Measurements from ENCODE around the gene STX11. TPM values are rescaled to one million over a fixed set of nuclear protein-coding genes. Genes with fewer than 3 reads are reported as not detected.
"Not testable (repeated sequence)": the region's sequence is repeated elsewhere in the genome, so short reads cannot be mapped to it uniquely, and the experiment has no call there.

Gene STX11
- total RNA-seq, 1 experiment from 2014 or later, result 0.17 TPM

- Mint-ChIP-seq H3K36me3 (no peaks in the 10 kb centered on the region), H3K4me3 (no peak overlapping the region), H3K9me3 (no peaks in the 10 kb centered on the region), H3K27me3 (ENCODE audit: low read depth) (no peaks in the 10 kb centered on the region; the same call in 1 of the 2 replicates), H3K4me1 (peaks cover 3% of the 10 kb centered on the region), H3K27ac (no peak overlapping the region)
- ATAC-seq (no peak), DNase-seq (ENCODE audit: low spot score) (no peak)
- ChIA-PET CTCF (interaction anchor here (0.7 kb wide), 1 partner anchor 413 kb away, joined by 3 read pairs; no protein-coding TSS in a partner anchor), POLR2A (interaction anchor here (0.6 to 0.7 kb wide), 2 partner anchors 17 to 74 kb away, joined by 4 to 8 read pairs; no protein-coding TSS in a partner anchor)
- TF ChIP-seq, protein P1, sequence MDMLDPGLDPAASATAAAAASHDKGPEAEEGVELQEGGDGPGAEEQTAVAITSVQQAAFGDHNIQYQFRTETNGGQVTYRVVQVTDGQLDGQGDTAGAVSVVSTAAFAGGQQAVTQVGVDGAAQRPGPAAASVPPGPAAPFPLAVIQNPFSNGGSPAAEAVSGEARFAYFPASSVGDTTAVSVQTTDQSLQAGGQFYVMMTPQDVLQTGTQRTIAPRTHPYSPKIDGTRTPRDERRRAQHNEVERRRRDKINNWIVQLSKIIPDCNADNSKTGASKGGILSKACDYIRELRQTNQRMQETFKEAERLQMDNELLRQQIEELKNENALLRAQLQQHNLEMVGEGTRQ (CRISPR knock-in tag; IDR thresholded peaks at IDR 0.05), result no peak
- TF ChIP-seq, protein P2, sequence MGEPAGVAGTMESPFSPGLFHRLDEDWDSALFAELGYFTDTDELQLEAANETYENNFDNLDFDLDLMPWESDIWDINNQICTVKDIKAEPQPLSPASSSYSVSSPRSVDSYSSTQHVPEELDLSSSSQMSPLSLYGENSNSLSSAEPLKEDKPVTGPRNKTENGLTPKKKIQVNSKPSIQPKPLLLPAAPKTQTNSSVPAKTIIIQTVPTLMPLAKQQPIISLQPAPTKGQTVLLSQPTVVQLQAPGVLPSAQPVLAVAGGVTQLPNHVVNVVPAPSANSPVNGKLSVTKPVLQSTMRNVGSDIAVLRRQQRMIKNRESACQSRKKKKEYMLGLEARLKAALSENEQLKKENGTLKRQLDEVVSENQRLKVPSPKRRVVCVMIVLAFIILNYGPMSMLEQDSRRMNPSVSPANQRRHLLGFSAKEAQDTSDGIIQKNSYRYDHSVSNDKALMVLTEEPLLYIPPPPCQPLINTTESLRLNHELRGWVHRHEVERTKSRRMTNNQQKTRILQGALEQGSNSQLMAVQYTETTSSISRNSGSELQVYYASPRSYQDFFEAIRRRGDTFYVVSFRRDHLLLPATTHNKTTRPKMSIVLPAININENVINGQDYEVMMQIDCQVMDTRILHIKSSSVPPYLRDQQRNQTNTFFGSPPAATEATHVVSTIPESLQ (CRISPR knock-in tag; IDR thresholded peaks at IDR 0.05), result no peak
- TF ChIP-seq ZNF138 (CRISPR knock-in tag; conservative IDR thresholded peaks at IDR 0.05), result no peak
- no peak for TF ChIP-seq HMGA2 (CRISPR knock-in tag; IDR thresholded peaks at IDR 0.05)
- TF ChIP-seq ESRRA (CRISPR knock-in tag; IDR thresholded peaks at IDR 0.05; ENCODE audit: borderline replicate concordance), result no peak
- no peak for TF ChIP-seq ARID4B (CRISPR knock-in tag; IDR thresholded peaks at IDR 0.05; ENCODE audit: borderline replicate concordance)
- TF ChIP-seq NR3C1 (CRISPR knock-in tag; conservative IDR thresholded peaks at IDR 0.05; ENCODE audit: low read depth), result no peak
- TF ChIP-seq, protein P3, sequence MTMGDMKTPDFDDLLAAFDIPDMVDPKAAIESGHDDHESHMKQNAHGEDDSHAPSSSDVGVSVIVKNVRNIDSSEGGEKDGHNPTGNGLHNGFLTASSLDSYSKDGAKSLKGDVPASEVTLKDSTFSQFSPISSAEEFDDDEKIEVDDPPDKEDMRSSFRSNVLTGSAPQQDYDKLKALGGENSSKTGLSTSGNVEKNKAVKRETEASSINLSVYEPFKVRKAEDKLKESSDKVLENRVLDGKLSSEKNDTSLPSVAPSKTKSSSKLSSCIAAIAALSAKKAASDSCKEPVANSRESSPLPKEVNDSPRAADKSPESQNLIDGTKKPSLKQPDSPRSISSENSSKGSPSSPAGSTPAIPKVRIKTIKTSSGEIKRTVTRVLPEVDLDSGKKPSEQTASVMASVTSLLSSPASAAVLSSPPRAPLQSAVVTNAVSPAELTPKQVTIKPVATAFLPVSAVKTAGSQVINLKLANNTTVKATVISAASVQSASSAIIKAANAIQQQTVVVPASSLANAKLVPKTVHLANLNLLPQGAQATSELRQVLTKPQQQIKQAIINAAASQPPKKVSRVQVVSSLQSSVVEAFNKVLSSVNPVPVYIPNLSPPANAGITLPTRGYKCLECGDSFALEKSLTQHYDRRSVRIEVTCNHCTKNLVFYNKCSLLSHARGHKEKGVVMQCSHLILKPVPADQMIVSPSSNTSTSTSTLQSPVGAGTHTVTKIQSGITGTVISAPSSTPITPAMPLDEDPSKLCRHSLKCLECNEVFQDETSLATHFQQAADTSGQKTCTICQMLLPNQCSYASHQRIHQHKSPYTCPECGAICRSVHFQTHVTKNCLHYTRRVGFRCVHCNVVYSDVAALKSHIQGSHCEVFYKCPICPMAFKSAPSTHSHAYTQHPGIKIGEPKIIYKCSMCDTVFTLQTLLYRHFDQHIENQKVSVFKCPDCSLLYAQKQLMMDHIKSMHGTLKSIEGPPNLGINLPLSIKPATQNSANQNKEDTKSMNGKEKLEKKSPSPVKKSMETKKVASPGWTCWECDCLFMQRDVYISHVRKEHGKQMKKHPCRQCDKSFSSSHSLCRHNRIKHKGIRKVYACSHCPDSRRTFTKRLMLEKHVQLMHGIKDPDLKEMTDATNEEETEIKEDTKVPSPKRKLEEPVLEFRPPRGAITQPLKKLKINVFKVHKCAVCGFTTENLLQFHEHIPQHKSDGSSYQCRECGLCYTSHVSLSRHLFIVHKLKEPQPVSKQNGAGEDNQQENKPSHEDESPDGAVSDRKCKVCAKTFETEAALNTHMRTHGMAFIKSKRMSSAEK (CRISPR knock-in tag; IDR thresholded peaks at IDR 0.05; ENCODE audit: borderline replicate concordance), result no peak
- TF ChIP-seq AR (CRISPR knock-in tag; IDR thresholded peaks at IDR 0.05), result no peak
- TF ChIP-seq, protein P4, sequence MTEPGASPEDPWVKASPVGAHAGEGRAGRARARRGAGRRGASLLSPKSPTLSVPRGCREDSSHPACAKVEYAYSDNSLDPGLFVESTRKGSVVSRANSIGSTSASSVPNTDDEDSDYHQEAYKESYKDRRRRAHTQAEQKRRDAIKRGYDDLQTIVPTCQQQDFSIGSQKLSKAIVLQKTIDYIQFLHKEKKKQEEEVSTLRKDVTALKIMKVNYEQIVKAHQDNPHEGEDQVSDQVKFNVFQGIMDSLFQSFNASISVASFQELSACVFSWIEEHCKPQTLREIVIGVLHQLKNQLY (CRISPR knock-in tag; IDR thresholded peaks at IDR 0.05), result no peak
- no peak for TF ChIP-seq HMGXB4 (CRISPR knock-in tag; IDR thresholded peaks at IDR 0.05)
- no peak for TF ChIP-seq ZNF671 (CRISPR knock-in tag; IDR thresholded peaks at IDR 0.05)
- TF ChIP-seq SMAD3 (CRISPR knock-in tag; IDR thresholded peaks at IDR 0.05; ENCODE audit: borderline replicate concordance), result no peak
- TF ChIP-seq ZNF121 (CRISPR knock-in tag; IDR thresholded peaks at IDR 0.05), result no peak
- no peak for TF ChIP-seq GRHL2 (CRISPR knock-in tag; IDR thresholded peaks at IDR 0.05; ENCODE audit: insufficient replicate concordance, severe bottlenecking)
Observed at GRCh38 chr6:144181639-144182038, 31.3 kb downstream of the STX11 start.

DNA sequence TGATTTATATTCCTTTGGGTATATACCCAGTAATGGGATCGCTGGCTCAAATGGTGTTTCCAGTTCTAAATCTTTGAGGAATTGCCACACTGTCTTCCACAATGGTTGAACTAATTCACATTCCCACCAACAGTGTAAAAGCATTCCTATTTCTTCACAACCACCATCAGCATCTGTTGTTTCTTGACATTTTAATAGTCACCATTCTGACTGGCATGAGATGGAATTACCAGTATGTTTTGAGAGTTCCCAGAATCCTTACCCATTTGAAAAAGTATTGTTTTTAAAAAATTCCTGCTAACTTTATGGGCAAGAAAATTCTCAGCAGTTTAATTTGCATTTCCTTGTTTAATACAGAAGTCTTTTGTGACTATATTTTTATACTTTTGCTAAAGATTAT lies 33.9 kb downstream of the STX11 start:
- H3K9me3 Mint-ChIP-seq; POLR2A ChIA-PET; H3K4me3 Mint-ChIP-seq; ATAC-seq; H3K27ac Mint-ChIP-seq; H3K36me3 Mint-ChIP-seq; CTCF ChIA-PET; DNase-seq (ENCODE audit: low spot score); H3K27me3 Mint-ChIP-seq (ENCODE audit: low read depth); H3K4me1 Mint-ChIP-seq: not testable (repeated sequence)
